Panc1 (cell line): ENCODE measurements around the gene RGS17. TPM values are rescaled to one million over a fixed set of nuclear protein-coding genes. Genes with fewer than 3 reads are reported as not detected.

Experiments used
- ATAC-seq: fragments of 200-7000 bp; cut with Tn5 transposase; 2 replicates; pipeline ENCODE4 v1.9.1; 2020; ENCODE audit warnings: mild to moderate bottlenecking, moderate library complexity
- BruUV-seq: library from RNA; stranded (reverse); fragments of 400-500 nt; replicated peaks from 2 replicates; lab custom pipeline; 2021; lab: Mats Ljungman, UMichigan
- CTCF ChIA-PET: fragments of 300-600 bp; sonication (Branson Sonifier 250); formaldehyde crosslinking; loops from one replicate; lab custom pipeline; 2022; ENCODE audit warnings: antibody characterized with exemption; lab: Charles Lee
- POLR2A ChIA-PET: fragments of 300-600 bp; sonication (Branson Sonifier 250); formaldehyde crosslinking; loops from one replicate; lab custom pipeline; 2022; ENCODE audit warnings: antibody characterized with exemption; lab: Charles Lee
- DNase-seq: peaks from one replicate; pipeline ENCODE4 v3.0.0-alpha.2; 2010; ENCODE audit warnings: low read depth, low spot score
- H3K27ac ChIP-seq: 2 replicates; pipeline ENCODE4 v1.5.1; 2011; ENCODE audit warnings: mild to moderate bottlenecking, low read length, inconsistent platforms
- H3K27me3 ChIP-seq: fragments of 200-500 bp; sonication (Bioruptor generic); 2 replicates; pipeline ENCODE4 v1.6.0; 2014; ENCODE audit warnings: low read length, inconsistent platforms; ENCODE audit not compliant: control insufficient read depth, insufficient read depth
- H3K36me3 ChIP-seq: fragments of 200-500 bp; sonication (Bioruptor generic); 2 replicates; pipeline ENCODE4 v1.5.1; 2014; ENCODE audit warnings: inconsistent platforms, mild to moderate bottlenecking, low read length, moderate library complexity; ENCODE audit not compliant: control insufficient read depth, insufficient read depth
- H3K4me1 ChIP-seq: 2 replicates; pipeline ENCODE4 v1.5.1; 2011; ENCODE audit warnings: inconsistent platforms, mild to moderate bottlenecking, low read length, moderate library complexity; ENCODE audit not compliant: control insufficient read depth, insufficient read depth
- H3K4me3 ChIP-seq, 2 experiments: 2 replicates each; pipeline ENCODE4 v1.5.1; 2011 to 2012; ENCODE audit warnings: low read depth in 2 of 2, low read length in 2 of 2, mild to moderate bottlenecking in 2 of 2, inconsistent platforms in 1 of 2, moderate library complexity in 1 of 2
- H3K9me3 ChIP-seq: fragments of 200-500 bp; sonication (Bioruptor generic); 2 replicates; pipeline ENCODE4 v1.5.1; 2014; ENCODE audit warnings: low read depth, mild to moderate bottlenecking, inconsistent platforms, low read length, moderate library complexity; ENCODE audit not compliant: control insufficient read depth, insufficient read depth
- POLR2AphosphoS5 ChIP-seq: IDR thresholded peaks from 2 replicates; pipeline ENCODE4 v1.6.1; 2012; ENCODE audit warnings: mild to moderate bottlenecking, low read depth, low read length, moderate library complexity
- REST ChIP-seq, 2 experiments: IDR thresholded peaks; 2 replicates each; pipeline ENCODE4 v1.6.1; 2011 to 2012; ENCODE audit warnings: low read depth in 2 of 2, control low read depth in 1 of 2, low read length in 1 of 2, mild to moderate bottlenecking in 1 of 2, moderate library complexity in 1 of 2; ENCODE audit not compliant: insufficient read depth in 1 of 2
- SIN3A ChIP-seq: IDR thresholded peaks from 2 replicates; pipeline ENCODE4 v1.6.1; 2012; ENCODE audit warnings: low read depth, mild to moderate bottlenecking, low read length, moderate library complexity, borderline replicate concordance; ENCODE audit not compliant: insufficient read depth
- TCF7L2 ChIP-seq: IDR thresholded peaks from 2 replicates; pipeline ENCODE4 v1.6.1; 2011; ENCODE audit warnings: mild to moderate bottlenecking, low read depth, low read length, inconsistent platforms
- in situ Hi-C: cut with HindIII; loops from 2 replicates; pipeline ENCODE4 v1.10.0; 2016; ENCODE audit warnings: low sequenced_read_pairs, low pct_unique_long_range_greater_than_20kb
- intact Hi-C: fragments of 100-400 bp; cut with micrococcal nuclease; formaldehyde crosslinking; loops from one replicate; pipeline ENCODE4 v1.10.0; 2022; ENCODE audit not compliant: unreplicated experiment
- total RNA-seq: library from RNA; stranded (reverse); gene quantifications from one replicate; pipeline ENCODE4 v1.2.1, GENCODE V29; 2021; ENCODE audit not compliant: unreplicated experiment
- TF ChIP-seq, protein P1 (sequence below): fragments of 450-650 bp; IDR thresholded peaks from 2 replicates; pipeline ENCODE4 v1.5.1; 2017; ENCODE audit warnings: mild to moderate bottlenecking

RGS17 gene
- total RNA-seq, 1 experiment from 2014 or later, result 8.7 TPM

DNA sequence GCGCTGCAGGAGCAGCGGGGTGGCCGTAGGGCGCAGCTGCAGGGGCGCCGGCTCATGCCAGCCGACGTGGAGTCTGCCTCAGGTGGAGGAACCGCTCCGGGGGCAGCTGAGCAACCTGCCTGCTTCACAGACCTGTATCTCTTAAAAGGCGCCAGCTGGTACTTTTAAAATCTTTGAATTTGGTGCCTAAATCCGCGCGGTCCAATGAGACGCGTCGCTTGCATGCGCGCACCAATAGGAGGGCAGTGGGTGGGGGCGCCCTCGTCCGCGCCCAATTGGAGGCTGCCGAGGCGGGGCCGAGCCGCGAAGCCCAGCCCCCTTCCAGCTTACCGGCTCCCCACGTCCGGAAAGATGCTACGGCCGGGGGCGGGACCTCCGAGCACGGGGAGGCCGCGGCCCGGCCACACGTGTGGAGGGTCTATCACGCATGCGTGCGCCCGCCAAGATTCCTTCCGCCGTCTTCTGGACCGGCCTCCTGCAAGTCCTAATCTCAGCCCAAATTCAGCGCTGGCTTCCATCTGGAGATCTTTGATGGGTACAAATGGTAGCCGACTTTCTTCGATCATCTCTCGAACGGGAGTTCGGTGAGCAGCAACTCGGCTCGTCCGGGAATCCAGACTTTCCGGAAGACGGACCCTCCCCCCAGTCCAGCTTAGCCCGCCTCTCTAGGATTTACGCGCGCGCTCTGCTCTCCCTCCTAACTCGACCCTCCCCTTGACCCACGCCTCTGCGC is 148.0 kb downstream of the RGS17 start, which contains the start of gene FBXO5:
Gene FBXO5 (minus strand): TSS at position 138 of the 733 bp plus-strand sequence. CDS start 82 bp downstream, at position 56.
- in situ Hi-C loops, result no loop called here
- H3K4me3 ChIP-seq, result peak within 1 kb of the TSS; percentile 69 to 97
- DNase-seq (peak; percentile 87), ATAC-seq (peak; percentile 92)
- TF ChIP-seq, protein P1, sequence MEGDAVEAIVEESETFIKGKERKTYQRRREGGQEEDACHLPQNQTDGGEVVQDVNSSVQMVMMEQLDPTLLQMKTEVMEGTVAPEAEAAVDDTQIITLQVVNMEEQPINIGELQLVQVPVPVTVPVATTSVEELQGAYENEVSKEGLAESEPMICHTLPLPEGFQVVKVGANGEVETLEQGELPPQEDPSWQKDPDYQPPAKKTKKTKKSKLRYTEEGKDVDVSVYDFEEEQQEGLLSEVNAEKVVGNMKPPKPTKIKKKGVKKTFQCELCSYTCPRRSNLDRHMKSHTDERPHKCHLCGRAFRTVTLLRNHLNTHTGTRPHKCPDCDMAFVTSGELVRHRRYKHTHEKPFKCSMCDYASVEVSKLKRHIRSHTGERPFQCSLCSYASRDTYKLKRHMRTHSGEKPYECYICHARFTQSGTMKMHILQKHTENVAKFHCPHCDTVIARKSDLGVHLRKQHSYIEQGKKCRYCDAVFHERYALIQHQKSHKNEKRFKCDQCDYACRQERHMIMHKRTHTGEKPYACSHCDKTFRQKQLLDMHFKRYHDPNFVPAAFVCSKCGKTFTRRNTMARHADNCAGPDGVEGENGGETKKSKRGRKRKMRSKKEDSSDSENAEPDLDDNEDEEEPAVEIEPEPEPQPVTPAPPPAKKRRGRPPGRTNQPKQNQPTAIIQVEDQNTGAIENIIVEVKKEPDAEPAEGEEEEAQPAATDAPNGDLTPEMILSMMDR, result no peak
- TF ChIP-seq SIN3A (peak; percentile 99), POLR2AphosphoS5 (peak; percentile 97), TCF7L2 (no peak), REST (IDR thresholded peaks at IDR 0.05; ENCODE audit: insufficient read depth in 1 of 2, low read depth in 2 of 2, low read length in 1 of 2) (no peak)
- ChIA-PET CTCF (interaction anchor here (0.8 kb wide), 1 partner anchor 13 kb away, joined by 3 read pairs; no protein-coding TSS in a partner anchor), POLR2A (interaction anchor here (0.8 kb wide), 1 partner anchor 18 kb away, joined by 9 read pairs; no protein-coding TSS in a partner anchor)
- BruUV-seq, result no TSS peak
- peaks cover 16% of the 10 kb centered on the region for H3K36me3 ChIP-seq
- no peaks in the 10 kb centered on the region for H3K9me3 ChIP-seq
- intact Hi-C loops, result no loop called here
- no peaks in the 10 kb centered on the region for H3K27me3 ChIP-seq
- H3K4me1 ChIP-seq, result peaks cover 31% of the 10 kb centered on the region
- H3K27ac ChIP-seq, result peak within 1 kb of the TSS; percentile 99

DNA sequence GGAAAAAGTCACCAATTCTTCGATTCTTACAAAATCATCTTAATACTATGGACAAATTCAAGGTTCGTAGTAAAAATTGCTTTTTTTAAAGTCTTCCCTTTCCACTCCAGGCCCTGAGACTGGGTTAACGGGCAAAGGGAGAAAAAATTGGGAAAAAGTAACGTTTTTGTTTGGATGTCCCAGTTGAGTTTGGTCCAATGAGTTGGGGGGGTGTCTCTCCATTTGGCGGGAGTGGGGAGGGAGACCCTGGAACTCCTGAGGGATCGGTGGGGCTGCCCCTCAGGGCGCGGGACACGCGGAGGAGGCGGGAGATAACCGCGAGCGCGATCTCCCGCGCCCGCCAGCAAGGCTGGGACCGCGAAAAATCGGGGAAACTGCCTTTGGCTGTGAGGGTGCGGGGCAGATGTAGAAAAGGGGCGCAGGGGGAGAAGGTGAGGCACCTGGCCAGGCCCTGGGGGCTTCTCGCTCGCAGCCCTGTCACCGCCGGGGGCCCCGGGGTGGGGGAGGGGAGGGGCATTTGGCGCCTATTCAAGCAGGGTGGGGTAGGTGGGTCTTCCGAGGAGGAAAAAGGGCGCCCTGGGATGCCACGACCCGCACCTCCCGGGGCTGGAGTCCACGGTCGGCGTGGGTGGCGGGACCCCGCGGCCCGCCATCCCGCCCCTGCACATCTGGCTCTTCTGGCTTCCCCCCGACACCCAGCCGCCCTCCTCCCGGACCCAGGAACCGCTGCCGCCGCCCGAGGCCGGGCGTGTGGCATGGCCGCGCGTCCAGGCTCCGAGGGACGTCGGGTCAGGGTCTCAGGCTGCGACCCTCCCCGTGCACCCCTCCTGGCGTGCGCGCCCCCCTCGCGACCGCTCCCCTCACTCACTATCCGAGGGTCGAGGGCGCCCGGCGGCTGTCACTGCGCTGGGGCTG is 148.8 kb downstream of the RGS17 start:
- TF ChIP-seq TCF7L2 (no peak), REST (IDR thresholded peaks at IDR 0.05; ENCODE audit: insufficient read depth in 1 of 2, low read depth in 2 of 2, low read length in 1 of 2) (no peak), POLR2AphosphoS5 (no peak), SIN3A (no peak; the same call in 1 of the 2 replicates)
- TF ChIP-seq, protein P1, result no peak
- Histone ChIP-seq H3K4me3 (peak overlapping the region; percentile 69 to 82), H3K27ac (peak overlapping the region; percentile 94), H3K27me3 (no peaks in the 10 kb centered on the region), H3K36me3 (peaks cover 24% of the 10 kb centered on the region), H3K9me3 (no peaks in the 10 kb centered on the region), H3K4me1 (peaks cover 38% of the 10 kb centered on the region)
- DNase-seq (no peak), ATAC-seq (peak; percentile 25)
- in situ Hi-C loops, result no loop called here
- ChIA-PET CTCF (no interaction called here), POLR2A (interaction anchor here (0.8 kb wide), 1 partner anchor 18 kb away, joined by 9 read pairs; no protein-coding TSS in a partner anchor)
- no TSS peak for BruUV-seq
- intact Hi-C loops, result no loop called here
